ENCODE data around the gene RFESD. TPM values are rescaled to one million over a fixed set of nuclear protein-coding genes. Genes with fewer than 3 reads are reported as not detected.
A peak's percentile ranks its signal among the peaks of the same experiment; 100 is the strongest.

RFESD gene
- total and polyA plus RNA-seq, 2 of the 13 experiments (the other 11 are each of a cell fraction or from before 2014, with no cell fraction given) = 1.1 to 2.2 TPM

DNA sequence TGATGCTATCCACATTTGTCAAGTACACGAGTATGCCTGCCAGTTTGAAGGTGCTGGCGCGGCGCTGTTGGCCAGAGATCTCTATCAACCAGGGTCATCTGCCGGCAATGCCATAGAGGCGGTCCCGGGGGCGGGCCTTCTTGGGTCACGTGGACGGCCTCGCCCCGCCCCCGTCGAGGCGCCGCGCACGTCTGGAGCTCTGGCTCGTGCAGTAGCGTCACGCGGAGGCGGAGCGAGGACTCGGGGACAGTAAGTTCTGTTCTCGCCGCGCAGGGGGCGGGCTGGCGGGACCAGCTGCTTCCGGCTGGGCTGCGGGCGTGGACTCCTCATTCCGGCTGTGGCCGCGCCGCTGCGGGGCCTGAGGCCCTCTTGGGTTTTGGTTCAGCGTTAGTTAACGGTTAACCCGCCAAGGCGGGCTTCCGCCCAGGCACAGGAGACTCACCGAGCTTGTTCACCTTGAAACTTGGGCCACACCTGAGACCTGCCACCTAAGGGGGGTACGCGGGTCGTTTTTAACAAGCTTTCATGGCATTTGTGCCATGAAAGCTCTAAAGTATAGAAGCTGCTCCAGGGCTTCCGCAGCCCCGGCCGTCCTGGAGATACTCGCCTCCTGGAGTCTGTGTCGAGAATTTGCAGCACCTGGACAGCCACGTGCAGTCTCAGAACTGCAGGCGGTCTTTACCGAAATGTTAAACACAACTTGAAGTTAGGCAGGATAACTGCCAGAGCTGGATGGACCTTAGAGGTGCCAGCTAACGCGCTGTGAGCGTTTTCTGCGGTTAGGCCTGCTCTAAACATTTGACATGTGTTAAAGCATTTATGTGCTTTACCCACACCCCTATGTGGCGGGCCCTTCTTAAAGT, at the start of gene RFESD (continued):
- TF ChIP-seq, protein P1, sequence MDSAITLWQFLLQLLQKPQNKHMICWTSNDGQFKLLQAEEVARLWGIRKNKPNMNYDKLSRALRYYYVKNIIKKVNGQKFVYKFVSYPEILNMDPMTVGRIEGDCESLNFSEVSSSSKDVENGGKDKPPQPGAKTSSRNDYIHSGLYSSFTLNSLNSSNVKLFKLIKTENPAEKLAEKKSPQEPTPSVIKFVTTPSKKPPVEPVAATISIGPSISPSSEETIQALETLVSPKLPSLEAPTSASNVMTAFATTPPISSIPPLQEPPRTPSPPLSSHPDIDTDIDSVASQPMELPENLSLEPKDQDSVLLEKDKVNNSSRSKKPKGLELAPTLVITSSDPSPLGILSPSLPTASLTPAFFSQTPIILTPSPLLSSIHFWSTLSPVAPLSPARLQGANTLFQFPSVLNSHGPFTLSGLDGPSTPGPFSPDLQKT (CRISPR knock-in tag; IDR thresholded peaks at IDR 0.05; ENCODE audit: borderline replicate concordance) = no peak
- TF ChIP-seq TCF12 (IDR thresholded peaks at IDR 0.05) = no peak
- TF ChIP-seq TCF12 (CRISPR knock-in tag; IDR thresholded peaks at IDR 0.05) = no peak
- TF ChIP-seq ZFYVE20 (CRISPR knock-in tag; IDR thresholded peaks at IDR 0.05; ENCODE audit: borderline replicate concordance, low read depth) = no peak
- TF ChIP-seq, protein P2, sequence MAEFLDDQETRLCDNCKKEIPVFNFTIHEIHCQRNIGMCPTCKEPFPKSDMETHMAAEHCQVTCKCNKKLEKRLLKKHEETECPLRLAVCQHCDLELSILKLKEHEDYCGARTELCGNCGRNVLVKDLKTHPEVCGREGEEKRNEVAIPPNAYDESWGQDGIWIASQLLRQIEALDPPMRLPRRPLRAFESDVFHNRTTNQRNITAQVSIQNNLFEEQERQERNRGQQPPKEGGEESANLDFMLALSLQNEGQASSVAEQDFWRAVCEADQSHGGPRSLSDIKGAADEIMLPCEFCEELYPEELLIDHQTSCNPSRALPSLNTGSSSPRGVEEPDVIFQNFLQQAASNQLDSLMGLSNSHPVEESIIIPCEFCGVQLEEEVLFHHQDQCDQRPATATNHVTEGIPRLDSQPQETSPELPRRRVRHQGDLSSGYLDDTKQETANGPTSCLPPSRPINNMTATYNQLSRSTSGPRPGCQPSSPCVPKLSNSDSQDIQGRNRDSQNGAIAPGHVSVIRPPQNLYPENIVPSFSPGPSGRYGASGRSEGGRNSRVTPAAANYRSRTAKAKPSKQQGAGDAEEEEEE (CRISPR knock-in tag; IDR thresholded peaks at IDR 0.05; ENCODE audit: borderline replicate concordance) = no peak
- no peak for TF ChIP-seq SATB2 (CRISPR knock-in tag; IDR thresholded peaks at IDR 0.05)
- TF ChIP-seq IRF2 (CRISPR knock-in tag; IDR thresholded peaks at IDR 0.05) = peak; percentile 79; the same call in 1 of the 2 replicates
- no peak for TF ChIP-seq STAT5B (CRISPR knock-in tag; IDR thresholded peaks at IDR 0.05)
- TF ChIP-seq ZC3H13 (CRISPR knock-in tag; IDR thresholded peaks at IDR 0.05) = no peak; the same call in 1 of the 2 replicates
- TF ChIP-seq, protein P3, sequence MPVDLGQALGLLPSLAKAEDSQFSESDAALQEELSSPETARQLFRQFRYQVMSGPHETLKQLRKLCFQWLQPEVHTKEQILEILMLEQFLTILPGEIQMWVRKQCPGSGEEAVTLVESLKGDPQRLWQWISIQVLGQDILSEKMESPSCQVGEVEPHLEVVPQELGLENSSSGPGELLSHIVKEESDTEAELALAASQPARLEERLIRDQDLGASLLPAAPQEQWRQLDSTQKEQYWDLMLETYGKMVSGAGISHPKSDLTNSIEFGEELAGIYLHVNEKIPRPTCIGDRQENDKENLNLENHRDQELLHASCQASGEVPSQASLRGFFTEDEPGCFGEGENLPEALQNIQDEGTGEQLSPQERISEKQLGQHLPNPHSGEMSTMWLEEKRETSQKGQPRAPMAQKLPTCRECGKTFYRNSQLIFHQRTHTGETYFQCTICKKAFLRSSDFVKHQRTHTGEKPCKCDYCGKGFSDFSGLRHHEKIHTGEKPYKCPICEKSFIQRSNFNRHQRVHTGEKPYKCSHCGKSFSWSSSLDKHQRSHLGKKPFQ (CRISPR knock-in tag; IDR thresholded peaks at IDR 0.05; ENCODE audit: insufficient replicate concordance) = peak; percentile 84
- no peak for TF ChIP-seq JUND (CRISPR knock-in tag; IDR thresholded peaks at IDR 0.05)
- TF ChIP-seq HMG20B (CRISPR knock-in tag; conservative IDR thresholded peaks at IDR 0.05) = peak; percentile 63; the same call in 1 of the 2 replicates
- TF ChIP-seq, protein P4, sequence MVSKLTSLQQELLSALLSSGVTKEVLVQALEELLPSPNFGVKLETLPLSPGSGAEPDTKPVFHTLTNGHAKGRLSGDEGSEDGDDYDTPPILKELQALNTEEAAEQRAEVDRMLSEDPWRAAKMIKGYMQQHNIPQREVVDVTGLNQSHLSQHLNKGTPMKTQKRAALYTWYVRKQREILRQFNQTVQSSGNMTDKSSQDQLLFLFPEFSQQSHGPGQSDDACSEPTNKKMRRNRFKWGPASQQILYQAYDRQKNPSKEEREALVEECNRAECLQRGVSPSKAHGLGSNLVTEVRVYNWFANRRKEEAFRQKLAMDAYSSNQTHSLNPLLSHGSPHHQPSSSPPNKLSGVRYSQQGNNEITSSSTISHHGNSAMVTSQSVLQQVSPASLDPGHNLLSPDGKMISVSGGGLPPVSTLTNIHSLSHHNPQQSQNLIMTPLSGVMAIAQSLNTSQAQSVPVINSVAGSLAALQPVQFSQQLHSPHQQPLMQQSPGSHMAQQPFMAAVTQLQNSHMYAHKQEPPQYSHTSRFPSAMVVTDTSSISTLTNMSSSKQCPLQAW (CRISPR knock-in tag; IDR thresholded peaks at IDR 0.05) = peak; percentile 98
- no peak for TF ChIP-seq JUNB (CRISPR knock-in tag; IDR thresholded peaks at IDR 0.05; ENCODE audit: borderline replicate concordance)
- no peak for TF ChIP-seq NFATC3 (CRISPR knock-in tag; IDR thresholded peaks at IDR 0.05)
- TF ChIP-seq ZNF616 (CRISPR knock-in tag; IDR thresholded peaks at IDR 0.05; ENCODE audit: low read depth) = 0 out of 2 replicates have a peak, but pooled peaks have one; percentile 49
- TF ChIP-seq, protein P5, sequence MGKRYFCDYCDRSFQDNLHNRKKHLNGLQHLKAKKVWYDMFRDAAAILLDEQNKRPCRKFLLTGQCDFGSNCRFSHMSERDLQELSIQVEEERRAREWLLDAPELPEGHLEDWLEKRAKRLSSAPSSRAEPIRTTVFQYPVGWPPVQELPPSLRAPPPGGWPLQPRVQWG (CRISPR knock-in tag; IDR thresholded peaks at IDR 0.05; ENCODE audit: borderline replicate concordance, low read depth) = no peak
- TF ChIP-seq, protein P6, sequence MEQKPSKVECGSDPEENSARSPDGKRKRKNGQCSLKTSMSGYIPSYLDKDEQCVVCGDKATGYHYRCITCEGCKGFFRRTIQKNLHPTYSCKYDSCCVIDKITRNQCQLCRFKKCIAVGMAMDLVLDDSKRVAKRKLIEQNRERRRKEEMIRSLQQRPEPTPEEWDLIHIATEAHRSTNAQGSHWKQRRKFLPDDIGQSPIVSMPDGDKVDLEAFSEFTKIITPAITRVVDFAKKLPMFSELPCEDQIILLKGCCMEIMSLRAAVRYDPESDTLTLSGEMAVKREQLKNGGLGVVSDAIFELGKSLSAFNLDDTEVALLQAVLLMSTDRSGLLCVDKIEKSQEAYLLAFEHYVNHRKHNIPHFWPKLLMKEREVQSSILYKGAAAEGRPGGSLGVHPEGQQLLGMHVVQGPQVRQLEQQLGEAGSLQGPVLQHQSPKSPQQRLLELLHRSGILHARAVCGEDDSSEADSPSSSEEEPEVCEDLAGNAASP (CRISPR knock-in tag; IDR thresholded peaks at IDR 0.05; ENCODE audit: borderline replicate concordance) = peak; percentile 15; the same call in 1 of the 2 replicates
- TF ChIP-seq ZNF224 (CRISPR knock-in tag; IDR thresholded peaks at IDR 0.05) = no peak
- 0 out of 2 replicates have a peak, but pooled peaks have one; percentile 24 for TF ChIP-seq HNF4A (CRISPR knock-in tag; IDR thresholded peaks at IDR 0.05)
- TF ChIP-seq SMAD9 (CRISPR knock-in tag; IDR thresholded peaks at IDR 0.05) = no peak
